HG03571 (cell line): ENCODE results near the gene SLC39A11.
A peak's percentile ranks its signal among the peaks of the same experiment; 100 is the strongest.
"Not testable (repeated sequence)": the region's sequence is repeated elsewhere in the genome, so short reads cannot be mapped to it uniquely, and the experiment has no call there.

Source experiments
- ATAC-seq: cut with Tn5 transposase; IDR thresholded peaks from one replicate; pipeline ENCODE4 v1.9.1; 2021; ENCODE audit not compliant: unreplicated experiment

SLC39A11 gene

DNA sequence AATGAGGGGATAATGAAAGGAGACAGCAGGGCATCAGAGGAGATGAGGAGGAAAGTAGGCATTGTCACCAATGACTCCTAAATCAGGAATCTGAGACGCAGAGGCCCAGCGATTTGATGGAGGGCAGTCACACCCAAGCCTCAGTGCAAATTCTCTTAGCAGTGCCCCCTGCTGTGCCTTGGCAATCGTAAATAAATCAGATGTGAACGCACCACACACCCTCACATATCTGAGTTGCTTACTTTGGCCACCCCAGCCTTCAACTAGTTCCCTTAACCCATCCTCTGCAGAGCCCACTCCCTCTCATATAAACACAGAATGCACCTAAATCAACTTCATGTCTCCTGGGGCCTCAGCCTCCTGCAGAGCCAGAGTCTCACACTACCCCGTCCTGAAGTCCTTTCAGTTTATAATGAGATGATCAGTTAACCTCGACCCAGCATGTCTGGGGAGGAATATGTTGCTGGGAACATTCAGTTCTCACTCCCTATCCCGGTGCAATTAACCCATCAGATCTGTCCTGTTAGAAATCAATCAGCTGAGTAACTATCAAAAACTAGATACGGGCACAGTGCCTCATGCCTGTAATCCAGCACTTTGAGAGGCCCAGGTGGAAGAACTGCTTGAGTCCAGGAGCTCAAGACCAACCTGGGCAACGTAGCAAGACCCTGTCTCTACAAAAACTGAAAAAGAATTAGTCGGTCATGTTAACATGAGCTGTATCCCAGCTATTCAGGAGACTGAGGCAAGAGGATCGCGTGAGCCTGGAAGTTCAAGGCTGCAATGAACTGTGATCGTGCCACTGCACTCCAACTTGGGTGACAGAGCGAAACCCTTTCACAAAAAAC, 78.4 kb downstream of the SLC39A11 start:
- ATAC-seq: no peak

DNA sequence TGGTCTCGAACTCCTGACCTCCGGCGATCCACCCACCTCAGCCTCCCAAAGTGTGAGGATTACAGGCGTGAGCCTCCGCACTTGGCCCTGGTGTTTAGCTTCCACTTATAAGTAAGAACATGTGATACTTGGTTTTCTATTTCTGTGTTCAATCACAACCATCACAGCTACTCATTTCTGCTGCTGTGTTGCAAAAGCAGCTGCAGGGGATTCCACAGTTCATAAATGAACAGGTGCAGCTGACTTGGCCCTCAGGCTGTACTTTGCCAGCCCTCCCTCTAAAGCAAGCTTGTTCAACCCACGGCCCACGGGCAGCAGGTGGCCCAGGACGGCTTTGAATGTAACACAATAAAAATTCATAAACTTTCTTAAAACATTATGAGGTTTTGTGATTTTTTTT, 79.2 kb downstream of the SLC39A11 start:
- no peak for ATAC-seq

DNA sequence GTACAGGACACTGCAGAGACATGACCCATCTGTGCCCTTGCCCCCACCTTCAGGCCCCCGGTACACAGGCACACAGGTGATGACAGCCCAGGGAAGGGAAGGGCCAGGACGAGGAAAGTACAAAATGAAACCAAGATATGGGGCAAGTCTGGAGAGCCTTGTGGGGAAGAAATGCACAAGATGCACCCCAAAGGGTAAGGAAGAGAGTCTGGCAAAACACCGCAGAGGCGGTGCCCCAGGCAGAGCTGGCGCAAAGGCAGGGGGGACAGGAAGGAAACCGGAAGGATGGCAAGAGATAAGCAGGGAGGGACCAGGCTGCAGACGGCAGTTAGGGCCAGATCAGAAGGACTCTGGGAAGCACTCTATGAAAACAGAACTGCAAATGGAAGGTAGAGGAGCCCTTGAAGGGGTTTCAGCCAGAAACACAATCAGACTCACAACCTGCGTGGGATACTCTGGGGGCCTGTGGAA, 81.4 kb downstream of the SLC39A11 start:
- ATAC-seq: no peak

GRCh38 chr17:73010414-73010813, 82.1 kb downstream of the SLC39A11 start:
- no peak for ATAC-seq

DNA sequence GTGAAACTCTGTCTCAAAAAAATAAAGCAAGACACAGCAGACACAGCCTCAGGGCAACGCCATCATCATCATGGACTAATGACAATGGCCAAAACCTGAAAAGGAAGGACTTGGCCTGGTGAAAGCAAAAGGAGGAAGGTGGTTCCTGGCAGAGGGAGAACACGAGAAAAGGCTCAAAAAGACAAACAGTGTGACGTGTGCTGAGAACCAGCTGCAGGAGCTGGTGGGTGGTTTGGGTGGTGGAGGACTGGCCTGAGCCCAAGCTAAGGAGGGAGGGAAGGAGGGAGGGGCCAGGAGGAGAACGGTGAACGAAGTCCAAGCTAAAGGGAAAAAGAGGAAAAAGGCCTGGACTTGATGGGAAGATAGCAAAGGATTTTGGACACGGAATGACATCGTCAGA, 85.1 kb downstream of the SLC39A11 start:
- no peak for ATAC-seq

- no peak for ATAC-seq
Measured at GRCh38 chr17:73005360-73005759, 87.1 kb downstream of the SLC39A11 start.

- ATAC-seq: no peak
Measured at GRCh38 chr17:73003487-73003886, 89.0 kb downstream of the SLC39A11 start.

DNA sequence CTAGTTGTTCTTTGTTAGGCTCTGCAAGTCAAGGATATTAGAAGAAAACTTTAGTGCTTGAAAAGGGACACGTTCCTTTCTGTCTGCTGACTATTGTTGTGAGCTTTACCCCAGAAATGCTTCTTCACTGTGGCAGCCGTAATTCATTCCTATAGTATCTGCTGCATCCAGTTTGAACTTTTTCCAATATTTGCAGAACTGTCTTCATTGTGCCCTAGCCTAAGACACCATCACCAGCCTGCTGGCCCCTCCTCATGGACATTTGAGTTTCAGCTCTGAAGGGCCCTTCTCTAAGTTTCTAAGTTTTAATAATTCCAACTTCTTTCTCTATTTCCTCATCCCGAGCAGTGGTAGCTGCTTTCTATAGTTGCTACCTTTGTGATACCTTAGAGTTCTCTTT, 91.7 kb downstream of the SLC39A11 start:
- no peak for ATAC-seq

DNA sequence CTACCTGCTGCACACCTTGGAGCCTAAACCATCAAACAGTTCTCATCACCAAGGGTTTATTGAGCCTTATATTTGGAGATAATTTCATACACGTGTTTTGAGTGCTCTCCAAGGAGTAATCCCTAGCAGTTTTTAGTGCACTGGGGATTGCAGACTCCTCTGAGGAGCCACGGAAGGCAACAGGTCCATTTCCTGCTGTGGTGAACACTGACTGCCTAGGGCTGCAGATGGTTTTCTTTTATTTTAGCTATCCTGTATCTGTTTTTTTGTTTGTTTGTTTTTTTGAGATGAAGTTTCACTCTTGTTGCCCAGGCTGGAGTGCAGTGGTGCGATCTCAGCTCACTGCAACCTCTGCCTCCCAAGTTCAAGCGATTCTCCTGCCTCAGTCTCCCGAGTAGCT, 93.0 kb downstream of the SLC39A11 start:
- ATAC-seq: not testable (repeated sequence)

GRCh38 chr17:72998343-72998742, 94.1 kb downstream of the SLC39A11 start:
- ATAC-seq: no peak

- ATAC-seq: no peak
Measured at GRCh38 chr17:72997559-72997958, 94.9 kb downstream of the SLC39A11 start.

DNA sequence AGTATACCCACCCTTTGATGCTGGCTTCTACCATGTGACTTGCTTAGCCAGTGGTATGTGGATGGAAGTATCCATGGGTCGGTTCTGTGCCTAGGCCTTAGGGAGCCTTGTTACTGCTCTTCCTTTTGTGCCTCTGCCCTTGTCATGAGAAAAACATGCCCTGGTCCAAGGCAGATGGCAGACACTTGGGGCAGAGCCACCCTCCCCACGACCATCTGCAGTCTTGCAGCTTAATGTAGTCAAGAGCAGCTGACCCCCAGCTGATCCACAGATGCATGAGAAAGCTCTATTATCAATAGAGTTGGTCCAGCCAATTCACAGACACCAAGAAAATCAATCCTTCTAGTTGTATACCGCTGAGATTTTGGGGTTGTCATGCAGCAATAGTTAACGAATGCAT, 95.7 kb downstream of the SLC39A11 start:
- no peak for ATAC-seq

DNA sequence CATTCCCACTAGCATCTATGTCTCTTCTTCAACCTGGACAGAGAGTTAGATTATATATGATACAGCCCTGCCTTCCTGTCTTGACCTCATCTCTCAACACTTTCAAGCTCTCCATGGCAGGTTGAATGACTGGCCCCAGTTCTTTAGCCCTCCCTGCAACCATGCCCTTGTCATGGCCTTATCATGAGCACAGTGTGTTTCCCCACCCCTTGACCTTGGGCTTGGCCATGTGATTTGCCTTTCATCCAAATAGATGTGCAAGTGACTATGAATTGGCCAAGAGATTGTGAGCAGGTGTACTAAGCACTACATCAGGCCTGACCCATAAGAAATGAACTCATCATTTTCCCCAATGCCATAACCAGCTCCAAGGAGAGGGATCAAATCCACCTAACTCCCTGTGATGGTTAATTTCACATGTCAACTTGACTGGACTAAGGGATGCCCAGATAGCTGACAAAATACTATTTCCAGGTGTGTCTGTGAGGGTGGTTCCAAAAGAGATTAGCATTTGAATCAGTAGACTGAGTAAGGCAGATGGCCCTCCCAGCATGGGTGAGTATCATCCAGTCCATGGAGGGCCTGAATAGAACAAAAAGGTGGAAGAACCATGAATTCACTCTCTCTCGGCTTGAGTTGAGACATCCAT, 97.4 kb downstream of the SLC39A11 start:
- no peak for ATAC-seq

GRCh38 chr17:72992783-72993467, 99.6 kb downstream of the SLC39A11 start:
- not testable (repeated sequence) for ATAC-seq

GRCh38 chr17:72991651-72992050, 100.8 kb downstream of the SLC39A11 start:
- ATAC-seq: no peak

DNA sequence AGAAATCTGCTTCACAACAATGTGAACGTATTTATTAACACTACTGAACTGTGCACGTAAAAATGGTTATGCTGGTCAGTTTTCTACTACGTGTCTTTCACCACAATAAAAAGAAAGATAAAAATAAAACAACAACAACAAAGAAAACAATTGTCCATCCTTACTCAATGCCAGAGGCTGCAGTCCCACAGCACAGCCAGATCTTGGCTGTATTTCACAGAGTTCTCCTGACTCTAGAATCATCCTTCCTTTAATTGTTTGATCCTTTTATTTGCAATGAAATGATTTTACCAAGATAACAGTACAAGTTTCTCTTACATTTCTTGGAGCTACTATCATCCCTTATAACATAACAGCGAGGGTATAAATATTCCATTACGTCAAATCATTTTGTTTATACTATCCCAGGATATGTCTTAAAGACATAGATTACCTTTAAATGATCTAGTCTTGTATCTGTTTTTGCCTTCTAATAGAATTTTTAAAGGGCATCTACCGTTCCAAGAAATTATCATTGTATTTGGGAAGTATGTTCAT, 103.3 kb downstream of the SLC39A11 start:
- no peak for ATAC-seq

DNA sequence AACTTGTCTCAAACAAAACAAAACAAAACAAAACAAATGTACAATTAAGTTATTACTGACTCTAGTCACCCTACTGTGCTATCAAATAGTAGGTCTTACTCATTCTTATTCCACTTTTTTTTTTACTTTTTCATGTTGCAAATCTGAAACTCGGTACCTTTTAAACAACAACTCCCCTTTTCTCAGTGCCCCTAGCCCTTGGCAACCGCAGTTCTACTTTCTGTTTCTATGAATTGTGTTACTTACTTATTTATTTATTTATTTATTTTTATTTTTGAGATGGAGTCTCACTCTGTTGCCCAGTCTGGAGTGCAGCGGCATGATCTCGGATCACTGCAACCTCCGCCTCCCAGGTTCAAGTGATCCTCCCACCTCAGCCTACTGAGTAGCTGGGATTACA, 104.0 kb downstream of the SLC39A11 start:
- no peak for ATAC-seq

DNA sequence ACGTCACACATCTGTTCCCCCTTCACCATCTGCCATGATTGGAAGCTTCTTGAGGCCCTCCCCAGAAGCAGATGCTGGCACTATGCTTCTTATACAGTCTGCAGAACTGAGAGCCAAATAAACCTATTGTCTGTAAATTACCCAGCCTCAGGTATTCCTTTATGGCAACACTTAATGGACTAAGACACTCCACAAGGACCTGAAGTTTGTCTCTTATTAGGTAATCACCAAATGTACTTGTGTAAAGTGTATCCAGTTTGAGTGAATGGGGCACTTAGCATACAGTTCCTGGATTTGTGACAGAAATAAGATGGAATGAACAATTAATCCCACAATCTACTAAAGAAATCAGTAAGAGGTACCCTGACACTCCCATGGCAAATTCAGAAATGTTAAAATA, 105.3 kb downstream of the SLC39A11 start:
- no peak for ATAC-seq

- peak; percentile 85 for ATAC-seq
Measured at GRCh38 chr17:72985882-72986720, 106.4 kb downstream of the SLC39A11 start.

- no peak for ATAC-seq
Measured at GRCh38 chr17:72984926-72985325, 107.6 kb downstream of the SLC39A11 start.
